Transverse colon (tissue), 4 donors: ENCODE measurements around the gene LILRA1.

ENCODE experiments used
- POLR2A ChIP-seq: fragments of 450-650 bp; IDR thresholded peaks from one replicate; pipeline ENCODE4 v1.6.1; 2016; ENCODE audit warnings: antibody characterized with exemption, mild to moderate bottlenecking, moderate library complexity
- POLR2AphosphoS5 ChIP-seq, 3 donors: sonication (generic); formaldehyde crosslinking; IDR thresholded peaks; one replicate each; pipeline ENCODE4 v1.6.1; 2016; ENCODE audit warnings: antibody characterized with exemption in 3 of 3
- TF ChIP-seq, protein P1 (sequence below), 5 experiments: fragments of 200-600 bp in 3 of 5; fragments of 450-650 bp in 2 of 5; sonication (generic) in 3 of 5; IDR thresholded peaks; 1 replicate in 2 of 5; 2 replicates in 3 of 5; pipeline ENCODE4 v1.5.1; 2016 to 2017; ENCODE audit warnings: antibody characterized with exemption in 5 of 5, inconsistent platforms in 3 of 5, mild to moderate bottlenecking in 2 of 5, moderate library complexity in 1 of 5

DNA sequence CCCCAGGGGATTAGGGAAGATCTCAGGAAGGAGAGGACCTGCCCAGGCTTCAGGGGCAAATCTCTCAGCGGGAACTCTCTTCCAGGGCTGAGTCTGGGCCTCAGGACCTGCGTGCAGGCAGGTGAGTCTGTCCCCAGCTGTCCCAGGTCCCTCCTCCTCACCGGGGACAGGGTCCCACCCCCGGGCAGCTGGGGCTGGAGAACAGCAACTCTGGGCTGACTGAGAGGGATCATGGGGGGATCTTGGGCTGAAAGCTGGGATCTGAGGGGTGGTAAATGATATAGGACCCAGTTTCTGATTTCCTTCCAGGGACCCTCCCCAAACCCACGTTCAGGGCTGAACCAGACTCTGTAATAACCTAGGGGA is 14.3 kb downstream of the LILRA1 start:
- TF ChIP-seq, protein P1, sequence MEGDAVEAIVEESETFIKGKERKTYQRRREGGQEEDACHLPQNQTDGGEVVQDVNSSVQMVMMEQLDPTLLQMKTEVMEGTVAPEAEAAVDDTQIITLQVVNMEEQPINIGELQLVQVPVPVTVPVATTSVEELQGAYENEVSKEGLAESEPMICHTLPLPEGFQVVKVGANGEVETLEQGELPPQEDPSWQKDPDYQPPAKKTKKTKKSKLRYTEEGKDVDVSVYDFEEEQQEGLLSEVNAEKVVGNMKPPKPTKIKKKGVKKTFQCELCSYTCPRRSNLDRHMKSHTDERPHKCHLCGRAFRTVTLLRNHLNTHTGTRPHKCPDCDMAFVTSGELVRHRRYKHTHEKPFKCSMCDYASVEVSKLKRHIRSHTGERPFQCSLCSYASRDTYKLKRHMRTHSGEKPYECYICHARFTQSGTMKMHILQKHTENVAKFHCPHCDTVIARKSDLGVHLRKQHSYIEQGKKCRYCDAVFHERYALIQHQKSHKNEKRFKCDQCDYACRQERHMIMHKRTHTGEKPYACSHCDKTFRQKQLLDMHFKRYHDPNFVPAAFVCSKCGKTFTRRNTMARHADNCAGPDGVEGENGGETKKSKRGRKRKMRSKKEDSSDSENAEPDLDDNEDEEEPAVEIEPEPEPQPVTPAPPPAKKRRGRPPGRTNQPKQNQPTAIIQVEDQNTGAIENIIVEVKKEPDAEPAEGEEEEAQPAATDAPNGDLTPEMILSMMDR (IDR thresholded peaks at IDR 0.05), result no peak
- no peak for TF ChIP-seq POLR2A
- TF ChIP-seq POLR2AphosphoS5 (IDR thresholded peaks at IDR 0.05), result no peak
